ENCODE measurements around the gene CDX4.

- no peak for TF ChIP-seq POLR2AphosphoS5 (IDR thresholded peaks at IDR 0.05)
- no peak for TF ChIP-seq CTCF (IDR thresholded peaks at IDR 0.05)
- TF ChIP-seq POLR2A (IDR thresholded peaks at IDR 0.05), result no peak
These were observed 10.5 kb downstream of the CDX4 start for GRCh38 chrX:73457306-73457705.

Measured in breast epithelium (tissue), 3 donors.